Ovary (tissue), 9 donors: ENCODE results near the gene NEDD4L. TPM values are rescaled to one million over a fixed set of nuclear protein-coding genes. Genes with fewer than 3 reads are reported as not detected.

ENCODE experiments used
- DNase-seq, 5 donors: peaks; one replicate each; pipeline ENCODE4 v3.0.0-alpha.2; 2019 to 2020
- H3K27ac ChIP-seq, 2 donors: fragments of 200-600 bp; one replicate each; pipeline versions ENCODE4 v1.5.1 to v1.8.0; 2019 to 2022
- H3K27me3 ChIP-seq: fragments of 200-600 bp; one replicate; pipeline ENCODE4 v1.8.0; 2022
- H3K36me3 ChIP-seq: fragments of 200-600 bp; sonication (generic); one replicate; pipeline ENCODE4 v1.5.1; 2019
- H3K4me1 ChIP-seq: one replicate; pipeline ENCODE4 v1.8.1; 2013; ENCODE audit warnings: mild to moderate bottlenecking, moderate library complexity; ENCODE audit not compliant: insufficient read depth
- H3K4me3 ChIP-seq: fragments of 200-600 bp; sonication (generic); one replicate; pipeline ENCODE4 v1.5.1; 2017
- H3K9me3 ChIP-seq, 2 donors: fragments of 200-600 bp in 1 of 2; sonication (generic) in 1 of 2; one replicate each; pipeline versions ENCODE4 v1.5.1 to v1.8.1; 2013 to 2019; ENCODE audit warnings: mild to moderate bottlenecking in 1 of 2, moderate library complexity in 1 of 2
- EP300 ChIP-seq: sonication (generic); formaldehyde crosslinking; IDR thresholded peaks from one replicate; pipeline ENCODE4 v1.6.1; 2017; ENCODE audit warnings: antibody characterized with exemption
- POLR2A ChIP-seq: fragments of 450-650 bp; IDR thresholded peaks from one replicate; pipeline ENCODE4 v1.6.1; 2017; ENCODE audit warnings: antibody characterized with exemption, mild to moderate bottlenecking, moderate library complexity
- WGBS, 3 donors: extraction: QIAGEN DNeasy Blood & Tissue Kit in 1 of 3; methylation state at CpG; one replicate each; pipeline versions ENCODE4 v1.1.5 to v1.1.7; 2013 to 2017; 5-methylcytosine and 5-hydroxymethylcytosine counted together
- intact Hi-C, 4 donors: fragments of 100-400 bp; cut with DNase I; formaldehyde crosslinking; loops; one replicate each; pipeline versions ENCODE4 v1.11.0 to v1.15.1; 2022 to 2023
- polyA plus RNA-seq, 2 donors: library from polyadenylated mRNA; stranded (reverse); fragments of 200-250 nt in 1 of 2; fragments of 350-450 nt in 1 of 2; fragmentation: Illumina TruSeq in 1 of 2; extraction: RNeasy Lipid Tissue Mini Kit (QIAGEN cat#74804) in 1 of 2; gene quantifications; one replicate each; pipeline ENCODE4 v1.2.3, GENCODE V29; 2013 to 2014
- total RNA-seq, 7 donors: library from RNA; depleted of rRNA in 2 of 7; stranded (reverse); fragments of >200 nt in 2 of 7; fragmentation: NEBNext Ultra II Directional in 3 of 7; extraction: Animal tissue kit (Norgen Biotek cat#: 25700) in 3 of 7; gene quantifications; one replicate each; pipeline versions ENCODE4 v1.1.0 to v1.2.4, GENCODE V29; 2016 to 2023
- TF ChIP-seq, protein P1 (sequence below), 3 donors: fragments of 450-650 bp in 2 of 3; fragments of 200-600 bp in 1 of 3; IDR thresholded peaks; one replicate each; pipeline versions ENCODE4 v1.5.1 to v1.8.0; 2016 to 2022; ENCODE audit warnings: antibody characterized with exemption in 3 of 3, mild to moderate bottlenecking in 1 of 3
- donor health status: DM: no; HTN: no; CAD: no; lungs with moderate emphysema.
- donor health status: DM: no; HTN: no; CAD: no.
- donor health status: Bipolar disorder and iron deficiency.
- donor health status: DM: yes; HTN: yes; CAD: no.
- donor health status: DM: no; HTN: no; CAD: no.
- donor health status: DM: yes; HTN: yes; CAD: no.

NEDD4L gene
- total and polyA plus RNA-seq, 9 donors: 11.0 to 75.2 (median 18.2) TPM

GRCh38 chr18:58103339-58103985, 59.4 kb downstream of the NEDD4L start:
- Histone ChIP-seq H3K36me3 (no peaks in the 10 kb centered on the region), H3K27me3 (no peaks in the 10 kb centered on the region), H3K9me3 (no peaks in the 10 kb centered on the region), H3K4me3 (no peak overlapping the region), H3K27ac (no peak overlapping the region), H3K4me1 (peaks cover 11% of the 10 kb centered on the region)
- intact Hi-C loops: no loop called here
- TF ChIP-seq POLR2A: no peak
- TF ChIP-seq, protein P1, sequence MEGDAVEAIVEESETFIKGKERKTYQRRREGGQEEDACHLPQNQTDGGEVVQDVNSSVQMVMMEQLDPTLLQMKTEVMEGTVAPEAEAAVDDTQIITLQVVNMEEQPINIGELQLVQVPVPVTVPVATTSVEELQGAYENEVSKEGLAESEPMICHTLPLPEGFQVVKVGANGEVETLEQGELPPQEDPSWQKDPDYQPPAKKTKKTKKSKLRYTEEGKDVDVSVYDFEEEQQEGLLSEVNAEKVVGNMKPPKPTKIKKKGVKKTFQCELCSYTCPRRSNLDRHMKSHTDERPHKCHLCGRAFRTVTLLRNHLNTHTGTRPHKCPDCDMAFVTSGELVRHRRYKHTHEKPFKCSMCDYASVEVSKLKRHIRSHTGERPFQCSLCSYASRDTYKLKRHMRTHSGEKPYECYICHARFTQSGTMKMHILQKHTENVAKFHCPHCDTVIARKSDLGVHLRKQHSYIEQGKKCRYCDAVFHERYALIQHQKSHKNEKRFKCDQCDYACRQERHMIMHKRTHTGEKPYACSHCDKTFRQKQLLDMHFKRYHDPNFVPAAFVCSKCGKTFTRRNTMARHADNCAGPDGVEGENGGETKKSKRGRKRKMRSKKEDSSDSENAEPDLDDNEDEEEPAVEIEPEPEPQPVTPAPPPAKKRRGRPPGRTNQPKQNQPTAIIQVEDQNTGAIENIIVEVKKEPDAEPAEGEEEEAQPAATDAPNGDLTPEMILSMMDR (IDR thresholded peaks at IDR 0.05): no peak
- no peak for TF ChIP-seq EP300
- DNase-seq: no peak
- 18 to 43% (median 22%) methylated on average over 6 of the region's 6 CpGs for WGBS, 3 donors

- no peak overlapping the region for H3K27ac ChIP-seq
- intact Hi-C loops: no loop called here
Measured at GRCh38 chr18:58104096-58104495, 60.1 kb downstream of the NEDD4L start.

DNA sequence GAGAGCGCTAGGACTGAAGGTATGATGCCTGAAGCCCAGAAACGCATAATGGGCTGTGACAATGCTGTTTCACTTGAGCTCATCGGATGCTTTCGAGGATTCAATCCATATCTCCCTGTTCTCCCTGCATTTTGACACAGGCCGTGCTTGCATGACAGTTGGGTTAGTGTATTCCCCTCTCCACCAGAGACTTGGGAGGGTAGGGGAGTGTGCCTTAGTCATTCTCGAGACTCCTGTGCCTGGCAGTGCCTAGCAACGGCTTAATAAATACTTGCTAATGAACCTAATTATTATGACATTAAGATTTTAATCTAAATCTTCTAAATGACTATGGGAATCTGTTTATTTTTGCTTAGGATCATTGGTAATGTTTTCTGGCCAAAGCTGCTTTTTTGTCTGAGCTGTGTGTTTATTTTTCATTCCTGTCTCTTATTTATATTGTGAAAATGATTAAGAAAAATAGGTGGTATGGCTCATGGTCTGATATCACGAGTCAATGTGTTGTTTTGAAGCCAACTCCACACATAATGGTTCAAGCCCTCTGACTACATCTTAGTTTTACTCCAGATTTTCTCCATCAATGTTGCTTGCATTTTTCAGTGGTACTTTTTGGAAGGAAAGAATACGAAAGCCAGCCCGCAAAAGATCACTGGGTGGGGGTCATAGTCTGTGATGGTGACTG, 61.3 kb downstream of the NEDD4L start:
- no peak for DNase-seq
- Histone ChIP-seq H3K9me3 (no peaks in the 10 kb centered on the region), H3K27ac (no peak overlapping the region), H3K36me3 (no peaks in the 10 kb centered on the region), H3K4me1 (peaks cover 11% of the 10 kb centered on the region), H3K4me3 (no peak overlapping the region), H3K27me3 (no peaks in the 10 kb centered on the region)
- no peak for TF ChIP-seq POLR2A
- TF ChIP-seq EP300: no peak
- TF ChIP-seq, protein P1 (IDR thresholded peaks at IDR 0.05): no peak
- 28 to 38% (median 31%) methylated on average over 10 of the region's 10 CpGs for WGBS, 3 donors
- intact Hi-C loops: no loop called here

More at GRCh38 chr18:58104096-58104495, 60.1 kb downstream of the NEDD4L start:
- no peaks in the 10 kb centered on the region for H3K9me3 ChIP-seq
- H3K36me3 ChIP-seq: no peaks in the 10 kb centered on the region
- H3K4me1 ChIP-seq: peaks cover 11% of the 10 kb centered on the region
- TF ChIP-seq POLR2A (no peak), EP300 (no peak)
- TF ChIP-seq, protein P1 (IDR thresholded peaks at IDR 0.05): no peak
- H3K27me3 ChIP-seq: no peaks in the 10 kb centered on the region
- DNase-seq: no peak
- 85 to 92% (median 87%) methylated on average over 12 of the region's 12 CpGs for WGBS, 3 donors
- no peak overlapping the region for H3K4me3 ChIP-seq

DNA sequence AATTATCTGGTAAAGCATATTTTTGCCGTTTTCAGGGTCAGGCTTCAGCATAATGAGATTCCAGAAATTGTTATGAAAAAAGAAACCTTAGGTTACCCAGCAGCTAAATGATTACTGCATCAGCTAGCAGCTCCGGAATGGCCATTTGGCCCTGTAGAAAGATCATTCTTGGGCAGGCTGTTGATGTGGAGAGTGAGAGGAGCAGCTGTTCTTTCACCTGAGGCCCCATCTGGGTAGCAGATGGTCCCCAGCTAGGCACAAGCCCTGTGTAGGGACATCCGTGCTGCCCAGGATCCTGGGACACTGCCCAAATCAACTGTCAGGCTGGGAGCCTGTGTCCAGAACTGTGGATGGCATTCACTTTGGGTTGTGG, 61.8 kb downstream of the NEDD4L start:
- WGBS, 3 donors: 6 to 19% (median 7%) methylated on average over 3 of the region's 3 CpGs
- no peak overlapping the region for H3K27ac ChIP-seq

More for the DNA sequence above, 61.8 kb downstream of the NEDD4L start:
- TF ChIP-seq, protein P1 (IDR thresholded peaks at IDR 0.05): no peak
- TF ChIP-seq EP300: no peak
- intact Hi-C loops: no loop called here
- no peaks in the 10 kb centered on the region for H3K27me3 ChIP-seq
- peaks cover 11% of the 10 kb centered on the region for H3K4me1 ChIP-seq
- no peak for DNase-seq
- no peaks in the 10 kb centered on the region for H3K36me3 ChIP-seq
- no peak overlapping the region for H3K4me3 ChIP-seq
- no peaks in the 10 kb centered on the region for H3K9me3 ChIP-seq
